ENCODE measurements around the gene KCNIP4.

Gene KCNIP4

GRCh38 chr4:21452931-21453330 is 495.6 kb downstream of the KCNIP4 start:
- Histone ChIP-seq H3K4me3 (replicated peaks; ENCODE audit: insufficient read depth, low read length) (no peak overlapping the region), H3K27me3 (ENCODE audit: insufficient read depth, poor library complexity, severe bottlenecking) (no peaks in the 10 kb centered on the region), H3K27ac (replicated peaks) (no peak overlapping the region)
- no peak for TF ChIP-seq CTCF (IDR thresholded peaks at IDR 0.05; ENCODE audit: insufficient read depth, low read length)
- TF ChIP-seq SPI1 (IDR thresholded peaks at IDR 0.05; ENCODE audit: borderline replicate concordance, low read depth): no peak
- TF ChIP-seq REST (IDR thresholded peaks at IDR 0.05; ENCODE audit: insufficient replicate concordance, low read depth): no peak
- TF ChIP-seq GABPA (IDR thresholded peaks at IDR 0.05; ENCODE audit: low read depth): no peak
- TF ChIP-seq POLR2AphosphoS5 (IDR thresholded peaks at IDR 0.05; ENCODE audit: low read depth): no peak
- no peak for DNase-seq (ENCODE audit: low read depth in 1 of 2, low spot score in 1 of 2)

GRCh38 chr4:21451032-21451431 is 497.5 kb downstream of the KCNIP4 start:
- no peak for TF ChIP-seq GABPA (IDR thresholded peaks at IDR 0.05; ENCODE audit: low read depth)
- no peak for TF ChIP-seq POLR2AphosphoS5 (IDR thresholded peaks at IDR 0.05; ENCODE audit: low read depth)
- no peak for TF ChIP-seq CTCF (IDR thresholded peaks at IDR 0.05; ENCODE audit: insufficient read depth, low read length)
- no peak for TF ChIP-seq REST (IDR thresholded peaks at IDR 0.05; ENCODE audit: insufficient replicate concordance, low read depth)
- TF ChIP-seq SPI1 (IDR thresholded peaks at IDR 0.05; ENCODE audit: borderline replicate concordance, low read depth): no peak
- Histone ChIP-seq H3K27me3 (ENCODE audit: insufficient read depth, poor library complexity, severe bottlenecking) (no peaks in the 10 kb centered on the region), H3K27ac (replicated peaks) (no peak overlapping the region), H3K4me3 (replicated peaks; ENCODE audit: insufficient read depth, low read length) (no peak overlapping the region)
- DNase-seq (ENCODE audit: low read depth in 1 of 2, low spot score in 1 of 2): no peak

GRCh38 chr4:21450331-21450730 is 498.2 kb downstream of the KCNIP4 start:
- H3K4me3 ChIP-seq (replicated peaks; ENCODE audit: insufficient read depth, low read length): no peak overlapping the region
- H3K27ac ChIP-seq (replicated peaks): no peak overlapping the region
- DNase-seq (ENCODE audit: low read depth in 1 of 2, low spot score in 1 of 2): no peak
- no peaks in the 10 kb centered on the region for H3K27me3 ChIP-seq (ENCODE audit: insufficient read depth, poor library complexity, severe bottlenecking)
- TF ChIP-seq POLR2AphosphoS5 (IDR thresholded peaks at IDR 0.05; ENCODE audit: low read depth) (no peak), SPI1 (IDR thresholded peaks at IDR 0.05; ENCODE audit: borderline replicate concordance, low read depth) (no peak), GABPA (IDR thresholded peaks at IDR 0.05; ENCODE audit: low read depth) (no peak), CTCF (IDR thresholded peaks at IDR 0.05; ENCODE audit: insufficient read depth, low read length) (no peak), REST (IDR thresholded peaks at IDR 0.05; ENCODE audit: insufficient replicate concordance, low read depth) (no peak)

All from HL-60 (cell line).